OCI-LY7 (cell line): ENCODE measurements around the gene TSPAN7.

Source experiments
- CTCF ChIP-seq: fragments of 200-600 bp; sonication (generic); conservative IDR thresholded peaks from 2 replicates; pipeline ENCODE4 v1.5.1; 2014; ENCODE audit warnings: mild to moderate bottlenecking, antibody characterized with exemption, low read length, moderate library complexity, mixed read lengths
- EZH2phosphoT487 ChIP-seq: fragments of 200-600 bp; sonication (generic); IDR thresholded peaks from 2 replicates; pipeline ENCODE4 v1.6.1; 2018; ENCODE audit warnings: low read depth, borderline replicate concordance, mild to moderate bottlenecking, mixed run types, antibody characterized with exemption, low read length, moderate library complexity, mixed read lengths

DNA sequence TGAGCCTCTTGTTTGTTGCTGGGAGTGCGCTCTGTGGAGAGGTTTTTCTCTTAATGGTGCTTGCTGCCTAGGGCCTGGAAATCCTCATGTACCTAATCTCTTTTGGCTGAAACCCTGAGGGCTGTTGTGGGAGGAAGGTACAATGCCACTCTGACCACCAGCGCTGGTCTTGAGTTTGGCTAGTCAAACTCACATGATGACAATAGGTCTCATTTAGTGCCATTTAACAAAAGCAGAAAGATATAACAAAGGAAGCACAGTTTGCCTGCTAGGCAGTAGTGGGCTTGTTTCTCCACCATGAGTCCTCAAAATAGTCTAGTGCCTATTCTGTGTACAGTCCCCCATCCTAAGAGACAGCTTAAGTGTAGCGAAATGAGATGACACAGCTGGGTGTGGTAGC lies 111.3 kb downstream of the TSPAN7 start:
- TF ChIP-seq CTCF (no peak), EZH2phosphoT487 (no peak)
